ENCODE measurements around the gene AANAT. TPM values are rescaled to one million over a fixed set of nuclear protein-coding genes. Genes with fewer than 3 reads are reported as not detected.

AANAT gene
- total RNA-seq, 1 donor from 2014 or later = not detected

DNA sequence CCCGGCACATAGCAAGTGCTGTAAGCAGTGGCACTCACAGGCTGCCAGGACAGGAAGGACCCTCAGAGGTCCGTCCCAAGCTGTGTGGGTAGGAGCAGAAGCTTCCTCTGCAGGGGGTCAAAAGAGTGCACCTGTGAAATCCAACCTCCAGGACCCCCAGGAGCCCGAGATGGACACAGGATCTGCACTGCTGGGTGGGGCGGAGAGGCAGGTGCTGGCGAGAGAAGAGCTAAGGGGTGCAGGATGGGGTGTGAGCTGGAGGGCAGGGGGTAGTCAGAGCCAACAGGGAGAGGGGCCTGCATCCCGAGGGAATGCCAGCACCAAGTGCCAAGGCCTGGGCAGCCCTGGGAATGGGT, 650 bp upstream of the AANAT start:
- intact Hi-C loops (cut with micrococcal nuclease) = loop anchor here (1.0 to 5.0 kb wide), 3 partner anchors 40 to 156 kb away; no protein-coding TSS in a partner anchor

DNA sequence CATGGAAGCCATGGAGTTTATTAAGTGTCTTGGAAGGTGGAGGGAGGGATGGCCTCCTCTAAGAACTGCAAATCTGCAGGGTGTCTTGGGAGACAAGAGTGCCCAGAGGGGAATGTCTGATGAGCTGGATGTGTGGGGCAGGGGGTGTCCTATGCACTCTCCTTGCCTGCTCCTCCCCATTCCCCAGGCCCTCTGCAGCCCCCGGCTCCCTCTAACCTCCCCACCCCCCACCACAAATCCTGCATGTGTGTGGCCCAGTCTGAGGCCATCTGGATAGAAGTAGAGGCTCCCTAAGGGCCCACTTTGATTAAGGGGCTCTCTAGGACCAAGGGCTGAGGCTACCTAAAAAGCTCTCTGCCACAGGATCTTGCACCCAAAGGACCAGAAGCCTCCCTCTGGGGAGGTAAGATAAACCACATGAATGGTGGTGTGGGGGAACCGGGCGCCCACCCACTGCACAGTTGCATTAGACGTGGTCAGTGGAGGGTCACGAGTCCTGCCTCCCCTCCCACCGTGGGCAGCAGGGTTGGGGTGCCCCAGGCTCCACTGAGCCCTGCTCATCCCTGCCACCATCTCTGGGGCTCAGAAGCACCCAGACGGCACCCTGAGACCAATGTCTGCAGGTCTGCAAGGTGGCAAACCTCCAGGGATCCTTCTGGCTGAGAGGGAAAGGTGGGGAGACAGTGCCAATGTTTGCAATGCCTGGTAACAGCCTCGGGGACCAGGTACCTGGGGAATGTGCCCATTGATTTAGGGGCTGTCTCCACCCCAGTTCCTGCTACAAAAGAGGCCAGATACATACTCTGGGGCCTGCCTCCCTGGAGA, 618 bp downstream of the AANAT start:
- intact Hi-C loops (cut with micrococcal nuclease) = loop anchor here (5.0 kb wide), 1 partner anchor 154 kb away; no protein-coding TSS in a partner anchor

DNA sequence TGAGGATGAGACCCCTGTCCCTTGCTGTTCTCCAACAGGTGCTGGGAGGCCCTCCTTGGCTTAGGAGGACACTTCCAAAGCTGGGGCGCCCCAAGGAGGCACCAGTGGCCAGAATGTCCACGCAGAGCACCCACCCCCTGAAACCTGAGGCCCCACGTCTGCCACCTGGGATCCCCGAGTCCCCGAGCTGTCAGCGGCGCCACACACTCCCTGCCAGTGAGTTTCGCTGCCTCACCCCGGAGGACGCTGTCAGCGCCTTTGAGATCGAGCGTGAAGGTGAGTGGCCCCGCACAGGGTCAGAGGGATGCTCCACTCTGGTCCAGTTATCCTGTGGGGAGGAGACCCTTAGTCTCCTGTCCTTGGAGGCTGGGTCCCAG, 1.2 kb downstream of the AANAT start:
- intact Hi-C loops (cut with micrococcal nuclease) = loop anchor here (5.0 kb wide), 1 partner anchor 154 kb away; no protein-coding TSS in a partner anchor

DNA sequence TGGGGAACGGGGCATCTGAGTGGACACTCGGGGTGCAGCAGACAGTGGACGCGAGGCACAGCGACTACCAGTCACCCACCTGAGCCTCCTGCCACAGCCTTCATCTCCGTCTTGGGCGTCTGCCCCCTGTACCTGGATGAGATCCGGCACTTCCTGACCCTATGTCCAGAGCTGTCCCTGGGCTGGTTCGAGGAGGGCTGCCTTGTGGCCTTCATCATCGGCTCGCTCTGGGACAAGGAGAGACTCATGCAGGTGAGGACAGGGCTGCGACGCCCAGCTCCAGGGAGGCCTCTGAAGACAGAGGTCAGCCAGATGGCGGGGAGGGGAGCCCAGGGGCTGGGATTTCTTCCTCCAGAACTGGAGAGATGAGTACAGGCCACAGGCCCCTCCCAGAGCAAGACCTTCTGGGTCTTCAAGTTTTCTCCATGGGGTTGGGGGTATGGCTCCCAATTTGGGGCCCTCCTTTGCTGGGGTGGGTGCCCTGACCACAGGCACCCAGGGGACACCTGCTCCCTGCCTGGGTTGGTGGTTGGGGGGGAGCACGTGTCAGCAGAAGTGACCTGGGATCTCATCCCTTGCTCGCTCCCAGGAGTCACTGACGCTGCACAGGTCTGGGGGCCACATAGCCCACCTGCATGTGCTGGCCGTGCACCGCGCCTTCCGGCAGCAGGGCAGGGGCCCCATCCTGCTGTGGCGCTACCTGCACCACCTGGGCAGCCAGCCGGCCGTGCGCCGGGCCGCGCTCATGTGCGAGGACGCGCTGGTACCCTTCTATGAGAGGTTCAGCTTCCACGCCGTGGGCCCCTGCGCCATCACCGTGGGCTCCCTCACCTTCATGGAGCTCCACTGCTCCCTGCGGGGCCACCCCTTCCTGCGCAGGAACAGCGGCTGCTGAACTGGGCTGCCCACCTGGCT, 1.9 kb downstream of the AANAT start:
- intact Hi-C loops (cut with micrococcal nuclease) = loop anchor here (5.0 kb wide), 1 partner anchor 153 kb away; no protein-coding TSS in a partner anchor

DNA sequence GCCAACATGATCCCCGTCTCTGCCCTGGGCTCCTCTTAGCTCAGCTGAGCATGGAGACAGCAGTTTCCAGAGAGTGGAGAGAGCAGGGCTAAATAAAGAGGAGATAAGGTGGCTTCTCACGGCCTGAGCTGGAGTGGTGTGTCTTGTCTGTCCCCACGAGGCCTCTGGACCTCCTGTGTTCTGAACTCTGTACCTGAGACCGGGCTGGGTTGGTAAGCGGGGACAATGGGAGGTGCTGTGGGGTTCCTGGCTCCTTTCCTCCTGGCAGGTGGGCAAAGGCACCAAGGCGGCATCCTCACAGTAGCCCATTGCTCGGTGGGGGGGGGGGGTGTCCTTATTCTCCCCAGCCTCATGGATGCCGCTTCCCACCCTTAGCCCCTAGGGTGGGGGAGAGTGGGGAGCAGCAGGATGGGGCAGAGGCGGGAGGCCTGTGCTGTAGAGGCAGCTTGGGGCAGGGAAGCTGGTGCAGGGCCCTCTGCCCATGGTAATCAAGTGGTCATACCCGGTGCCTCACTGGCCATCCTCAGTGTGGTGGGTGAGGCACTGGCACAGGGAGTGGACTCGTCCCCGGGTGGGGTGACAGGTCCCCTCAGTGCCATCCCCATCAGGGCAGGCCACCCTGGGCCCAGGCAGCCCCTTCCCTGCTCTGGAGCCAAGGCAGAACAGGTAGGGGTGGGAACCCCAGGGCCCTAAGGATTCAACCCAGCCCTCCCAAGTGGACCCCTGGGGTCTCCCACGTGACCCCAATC, 2.8 kb downstream of the AANAT start:
- intact Hi-C loops (cut with micrococcal nuclease) = loop anchor here (5.0 kb wide), 1 partner anchor 152 kb away; no protein-coding TSS in a partner anchor

DNA sequence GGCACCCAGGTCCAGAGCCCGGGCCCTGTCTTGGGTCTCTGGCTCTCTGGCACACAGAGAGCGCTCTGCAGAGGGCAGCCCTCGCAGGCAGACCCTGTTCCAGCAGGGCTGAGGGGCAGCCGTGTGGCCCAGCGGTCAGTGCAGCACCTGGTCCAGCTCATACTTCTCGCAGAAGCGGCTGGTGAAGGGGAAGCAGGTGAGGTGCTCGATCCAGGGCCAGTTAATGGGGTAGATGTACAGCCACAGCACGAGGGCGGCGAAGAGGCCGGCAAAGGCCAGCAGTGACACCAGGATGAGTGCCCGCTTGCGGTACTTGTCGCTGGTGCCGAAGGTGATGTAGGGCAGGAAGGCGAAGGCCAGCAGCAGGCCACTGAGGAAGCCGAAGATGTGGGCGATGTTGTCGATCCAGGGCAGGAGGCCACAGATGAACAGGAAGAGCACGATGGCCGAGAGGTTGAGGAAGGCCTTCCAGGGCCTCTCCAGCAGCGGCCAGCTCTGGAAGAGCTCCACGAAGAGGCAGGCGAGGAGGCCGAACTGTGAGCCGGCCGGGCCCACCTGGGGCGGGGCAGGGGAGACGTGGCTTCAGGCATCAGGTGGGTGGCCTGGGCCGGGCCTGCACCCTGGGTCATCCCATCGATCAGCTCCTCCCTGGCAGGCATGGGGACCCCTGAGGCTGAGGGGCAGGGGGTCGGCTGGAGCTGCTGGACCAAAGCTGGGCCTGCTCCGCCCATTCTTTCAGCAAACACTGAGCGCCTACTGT, 4.3 kb downstream of the AANAT start:
- intact Hi-C loops (cut with micrococcal nuclease) = no loop called here

DNA sequence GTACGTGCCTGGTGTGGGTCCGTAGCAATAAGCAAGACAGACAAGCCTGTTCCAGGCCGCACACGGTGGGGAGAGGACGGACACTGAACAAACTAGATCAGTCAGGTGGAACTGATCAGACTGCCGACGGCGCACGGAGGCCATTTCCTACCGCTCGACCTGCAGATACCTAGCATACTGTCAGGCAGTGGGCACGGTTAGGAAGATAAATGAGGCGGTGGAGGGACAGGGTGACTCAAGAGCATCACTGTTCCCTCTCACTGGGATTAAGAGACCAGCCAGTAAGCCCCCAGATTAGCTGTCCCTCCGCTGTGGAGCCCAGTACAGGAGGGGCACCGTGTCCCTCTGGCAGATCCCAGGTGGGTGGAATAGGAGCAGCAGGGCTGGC, 4.8 kb downstream of the AANAT start:
- intact Hi-C loops (cut with micrococcal nuclease) = no loop called here

DNA sequence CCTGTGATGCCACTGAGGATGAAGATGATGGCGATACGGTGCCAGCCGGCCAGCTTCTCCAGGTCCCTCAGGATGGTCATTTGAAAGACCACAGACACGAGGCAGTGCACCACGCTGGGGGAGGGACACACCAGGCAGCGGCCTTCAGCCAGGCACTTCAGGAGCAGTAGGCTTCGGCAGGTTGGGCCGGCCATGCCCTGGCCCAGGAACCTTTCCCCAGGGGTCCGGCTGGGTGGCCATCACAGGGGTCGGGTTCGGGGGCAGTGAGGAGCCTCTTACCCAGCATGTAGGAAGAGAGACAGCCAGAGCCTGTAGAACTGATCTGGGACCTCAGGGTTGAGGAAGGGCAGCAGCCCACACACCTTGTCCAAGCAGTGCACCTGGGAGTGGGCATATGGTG, 5.3 kb downstream of the AANAT start:
- intact Hi-C loops (cut with micrococcal nuclease) = no loop called here

DNA sequence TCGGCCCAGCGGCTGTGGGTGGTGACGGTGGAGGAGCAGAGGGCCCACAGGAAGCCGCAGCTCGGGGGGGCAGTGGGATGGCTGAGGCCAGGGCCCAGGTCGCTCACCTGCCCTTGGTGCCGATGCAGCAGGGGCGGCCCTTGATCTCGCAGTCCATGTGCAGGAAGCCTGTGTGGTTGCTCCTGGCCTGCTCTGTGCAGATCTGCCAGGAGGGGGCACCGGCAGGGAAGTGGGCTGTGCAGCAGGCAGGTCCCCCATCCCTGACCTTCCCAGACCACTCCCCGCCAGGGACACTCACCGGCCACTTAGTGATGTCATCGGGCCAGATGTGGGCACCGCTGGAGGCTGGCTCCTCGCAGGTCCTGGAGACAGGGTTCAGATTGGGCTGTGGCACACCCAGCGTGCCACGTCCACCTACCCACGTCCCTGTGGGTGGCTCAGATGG, 6.2 kb downstream of the AANAT start:
- intact Hi-C loops (cut with micrococcal nuclease) = no loop called here

DNA sequence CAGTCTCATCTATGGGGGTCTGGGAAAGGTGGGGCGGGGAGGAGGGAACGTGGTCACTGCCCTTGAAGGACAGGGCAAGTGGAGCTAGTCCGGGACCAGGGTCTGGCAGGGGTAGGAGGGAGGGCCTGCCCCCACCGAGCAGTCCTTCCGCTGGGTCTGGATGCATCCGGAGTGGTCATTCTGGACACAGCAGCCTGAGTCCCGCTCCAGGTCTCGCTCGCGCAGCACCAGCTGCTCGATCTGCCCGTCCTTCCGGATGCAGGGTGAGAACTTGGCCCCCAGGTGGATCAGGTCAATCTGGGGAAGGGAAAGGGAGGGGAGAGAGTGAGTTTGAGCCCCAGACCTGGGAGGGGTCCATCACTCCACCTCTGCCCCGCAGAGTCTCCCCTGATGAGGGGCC, 6.8 kb downstream of the AANAT start:
- intact Hi-C loops (cut with micrococcal nuclease) = no loop called here

DNA sequence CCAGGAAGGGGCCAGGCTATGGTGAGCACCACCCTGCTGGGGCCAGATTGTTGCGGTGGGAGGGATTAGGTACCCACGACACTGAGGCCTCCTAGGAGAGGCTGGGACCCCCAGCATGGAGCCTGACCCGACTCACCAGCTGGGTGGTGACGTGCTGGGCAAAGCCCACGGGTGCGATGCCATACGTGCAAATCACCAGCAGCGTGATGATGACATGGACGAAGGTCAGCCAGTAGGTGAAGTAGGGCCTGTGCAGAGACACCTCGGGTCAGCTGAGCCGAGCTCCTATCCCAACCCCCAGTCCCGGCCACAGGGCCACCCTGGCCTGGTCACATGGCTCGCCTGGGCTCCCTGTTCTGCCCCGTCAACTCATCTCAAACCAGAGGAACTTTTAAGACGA, 7.5 kb downstream of the AANAT start:
- intact Hi-C loops (cut with micrococcal nuclease) = no loop called here

DNA sequence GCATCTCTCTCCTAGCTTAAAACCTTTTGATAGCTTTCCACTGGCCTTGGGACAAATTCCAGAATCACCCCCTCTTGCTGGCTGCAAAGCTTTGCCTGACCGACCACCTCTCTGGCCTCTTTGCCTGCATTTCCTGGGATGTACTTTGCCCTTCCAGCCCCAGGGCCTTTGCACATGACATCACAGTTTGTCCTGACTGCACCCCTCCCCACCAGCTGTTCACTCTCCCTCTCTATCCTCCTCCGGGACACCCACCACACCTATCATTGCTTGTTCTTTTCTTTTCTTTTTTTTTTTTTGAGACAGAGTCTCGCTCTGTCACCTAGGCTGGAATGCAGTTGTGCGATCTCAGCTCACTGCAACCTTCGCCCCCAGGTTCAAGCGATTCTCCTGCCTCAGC, 7.9 kb downstream of the AANAT start:
- intact Hi-C loops (cut with micrococcal nuclease) = no loop called here

DNA sequence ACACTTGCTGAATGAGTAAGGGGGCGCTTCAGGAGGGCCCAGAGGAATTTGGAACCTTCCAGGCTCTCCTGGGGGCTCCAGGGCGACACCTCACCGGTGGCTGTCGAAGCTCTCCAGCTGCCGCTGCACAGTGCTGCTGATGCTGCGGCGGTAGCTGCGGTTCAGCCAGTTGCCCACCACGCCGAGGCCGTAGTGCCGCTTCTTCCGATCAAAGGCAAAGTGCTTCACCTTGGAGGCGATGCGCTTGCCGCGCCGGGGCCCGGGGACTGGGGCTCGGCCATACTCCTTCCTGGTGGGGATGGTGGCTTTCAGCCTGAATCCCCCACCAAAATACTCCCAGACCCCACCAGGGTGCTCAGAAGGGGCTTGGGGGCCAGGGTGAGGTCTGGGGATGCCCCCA, 9.3 kb downstream of the AANAT start:
- intact Hi-C loops (cut with micrococcal nuclease) = no loop called here

DNA sequence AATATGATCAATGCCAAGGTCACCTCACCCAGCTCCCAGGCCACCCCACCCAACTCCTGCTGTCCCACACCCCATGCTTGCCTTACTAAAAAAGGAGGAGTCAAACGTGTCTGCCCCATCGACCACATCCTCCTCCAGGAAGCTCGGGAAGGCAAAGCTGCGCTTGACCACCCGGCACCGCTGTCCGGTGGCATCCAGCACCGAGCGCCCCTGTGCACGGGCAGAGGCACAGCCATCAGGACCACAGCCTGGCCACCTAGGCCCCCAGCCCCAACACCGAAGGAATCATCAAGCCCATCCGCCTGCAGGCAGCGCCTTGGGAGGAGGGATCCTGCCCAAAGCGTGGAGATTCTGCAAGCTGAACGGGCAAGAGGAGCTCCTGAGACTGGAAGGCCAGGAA, 10.2 kb downstream of the AANAT start:
- intact Hi-C loops (cut with micrococcal nuclease) = no loop called here

DNA sequence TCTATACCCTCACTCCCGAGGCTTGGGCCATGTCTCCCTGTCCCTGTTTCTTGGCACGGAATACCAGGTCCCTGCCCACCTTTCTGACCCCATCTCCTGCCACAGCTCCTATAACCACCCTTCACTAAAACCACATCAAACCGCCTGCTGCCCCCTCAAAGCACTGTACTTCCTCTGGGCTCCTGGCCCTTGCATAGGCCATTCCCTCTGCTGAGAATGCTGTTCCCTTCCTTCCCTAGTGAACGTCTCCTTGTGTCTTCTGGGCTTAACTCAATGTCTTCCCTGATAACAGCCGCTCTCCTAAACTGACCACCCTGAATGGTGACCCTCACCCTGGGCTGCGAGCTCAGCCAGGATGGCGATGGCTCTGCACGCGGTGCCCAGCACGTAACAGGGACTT, 10.7 kb downstream of the AANAT start:
- intact Hi-C loops (cut with micrococcal nuclease) = no loop called here

DNA sequence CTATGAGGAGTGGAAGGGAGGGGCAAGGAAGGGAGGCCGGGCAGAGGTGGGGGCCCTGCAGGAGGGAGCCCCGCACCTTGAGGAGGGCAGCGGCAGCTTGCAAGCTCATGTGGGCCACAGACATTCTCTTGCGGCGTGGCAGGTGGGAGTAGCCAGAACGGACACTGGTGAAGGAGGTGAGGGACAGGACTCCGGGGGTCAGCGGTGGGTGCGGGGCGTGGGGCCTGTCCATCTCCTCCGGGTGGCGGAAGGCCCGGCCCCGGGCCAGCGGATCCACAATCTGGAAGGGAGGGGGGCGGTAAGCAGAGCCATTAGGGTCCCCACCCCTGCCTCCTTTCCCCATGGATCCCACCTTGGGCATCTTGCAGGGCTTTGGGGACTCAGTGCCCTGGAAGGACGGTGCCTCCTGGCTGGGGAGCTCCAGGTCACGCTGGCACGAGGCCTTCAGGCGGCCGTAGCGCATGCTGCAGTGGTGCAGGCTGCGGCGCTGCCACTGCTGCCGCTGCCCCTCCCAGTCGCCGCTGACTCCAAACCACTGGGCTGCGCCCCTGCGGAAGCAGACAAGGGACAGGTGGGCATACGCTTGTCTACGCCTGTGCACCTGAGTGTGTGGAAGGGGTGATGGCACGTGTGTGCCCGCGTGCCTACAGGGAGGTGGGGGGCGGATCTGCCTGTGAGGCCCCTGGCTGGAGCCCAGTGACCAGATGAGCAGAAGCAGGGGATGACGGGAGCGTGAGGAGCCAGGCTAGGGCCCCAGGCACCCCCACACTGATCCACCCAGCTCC, 11.5 kb downstream of the AANAT start:
- intact Hi-C loops (cut with micrococcal nuclease) = no loop called here

DNA sequence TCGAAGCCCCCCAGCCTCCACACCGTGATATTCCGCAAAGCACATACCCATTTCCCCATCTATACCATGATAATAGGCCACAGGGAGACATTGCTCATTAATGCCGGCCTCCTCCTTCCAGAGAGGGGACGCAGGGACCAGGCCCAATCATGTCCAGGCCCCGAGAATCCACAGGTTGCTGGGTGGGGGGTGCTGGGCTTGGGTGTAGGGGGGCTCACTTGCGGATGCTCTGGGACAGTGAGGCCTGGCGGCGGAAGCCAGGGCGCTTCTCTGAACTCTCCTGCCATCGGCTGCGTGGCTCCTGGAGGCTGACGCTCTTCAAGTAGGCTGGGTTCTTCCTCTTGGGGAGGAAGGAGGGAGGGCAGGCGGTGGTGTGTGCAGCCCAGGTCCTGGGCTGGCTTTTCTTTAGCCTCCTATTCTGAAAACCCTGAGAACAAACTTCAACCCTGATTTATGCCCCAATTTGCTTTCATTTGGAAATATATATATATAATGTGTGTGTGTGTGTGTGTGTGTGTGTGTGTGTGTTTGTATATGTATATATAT, 12.2 kb downstream of the AANAT start:
- intact Hi-C loops (cut with micrococcal nuclease) = no loop called here

DNA sequence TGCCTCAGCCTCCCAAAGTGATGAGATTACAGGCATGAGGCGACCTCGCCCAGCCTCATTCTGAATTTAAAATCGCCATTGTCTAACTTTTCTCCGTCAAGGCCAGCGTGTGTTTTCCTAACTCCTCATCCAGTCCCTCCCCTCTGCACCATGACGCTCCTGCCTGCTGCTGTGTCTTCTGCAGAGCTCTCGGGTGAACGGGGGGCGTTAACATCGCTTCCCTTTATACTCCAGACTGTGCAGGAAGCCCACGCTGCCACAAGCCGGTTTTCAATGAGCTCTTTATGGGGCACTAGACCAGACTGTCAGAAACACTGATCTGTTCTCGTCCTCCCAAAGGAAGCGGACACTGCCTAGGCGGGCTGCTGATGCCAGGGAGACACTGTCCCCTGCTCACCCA, 13.2 kb downstream of the AANAT start:
- intact Hi-C loops (cut with micrococcal nuclease) = no loop called here

DNA sequence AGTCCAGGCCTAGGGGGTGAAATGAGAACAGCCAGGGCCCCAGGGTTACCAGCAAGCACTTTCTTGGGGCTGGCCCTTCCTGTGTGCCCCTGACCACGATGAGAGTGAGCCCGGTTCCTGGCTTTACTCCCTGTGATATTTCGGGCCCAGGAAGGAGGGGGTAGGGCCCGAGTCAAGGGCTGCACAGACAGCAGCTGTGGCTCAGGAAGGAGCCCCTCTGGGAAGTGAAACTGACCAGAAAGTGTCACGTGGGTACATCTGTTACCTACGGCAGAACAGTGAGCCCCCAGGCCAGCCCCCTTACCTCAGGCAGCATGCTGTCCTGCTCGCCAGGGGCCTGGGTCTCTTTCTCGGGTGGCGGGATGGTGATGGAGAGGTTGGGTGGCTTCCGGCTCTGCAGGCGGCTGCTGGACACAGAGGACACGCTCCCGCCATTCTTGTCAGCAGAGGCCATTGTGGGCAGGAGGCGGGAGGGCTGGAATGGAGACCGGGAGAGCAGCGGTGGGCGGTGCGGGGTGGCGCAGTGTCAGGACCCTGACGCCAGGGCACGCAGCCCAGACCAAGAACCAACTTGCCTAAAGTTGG, 13.8 kb downstream of the AANAT start:
- intact Hi-C loops (cut with micrococcal nuclease) = no loop called here

Data from T-helper 2 cell treated with Interferon-gamma antibody and Interleukin-4, amounts not matched to agents 100 ng/mL and 5 ng/mL, for 36 hours (primary cell).